ENCODE measurements around the gene LYAR. TPM values are rescaled to one million over a fixed set of nuclear protein-coding genes. Genes with fewer than 3 reads are reported as not detected.

The LYAR gene
- total and polyA plus RNA-seq, 2 of the 4 experiments (the other 2 are of a cell fraction), result 5.4 to 8.2 TPM

DNA sequence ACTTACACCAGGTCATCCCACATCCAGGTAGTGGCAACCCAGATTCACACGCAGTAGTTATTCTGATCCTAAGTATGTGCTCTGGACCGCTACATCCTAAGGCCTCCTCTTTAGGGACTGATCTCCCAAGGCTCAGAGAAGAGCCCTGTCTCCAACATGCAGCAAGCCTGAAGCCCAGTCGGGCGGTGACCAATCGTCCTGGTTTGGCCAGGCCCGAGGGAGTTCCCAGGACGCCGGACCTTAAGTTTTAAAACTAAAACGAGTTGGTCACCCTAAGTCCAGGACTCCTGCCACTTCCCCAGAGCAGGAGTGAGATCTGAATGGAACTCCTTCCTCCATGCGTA is 385 bp downstream of the LYAR start:
- H3K9ac ChIP-seq (ENCODE audit: low read depth, low read length), result peak overlapping the region; percentile 80
- H3K9me3 ChIP-seq (ENCODE audit: control insufficient read depth, insufficient read depth, low read length), result no peaks in the 10 kb centered on the region
- dilution Hi-C loops (cut with HindIII; ENCODE audit: low sequenced_read_pairs, unreplicated experiment) (no loop called here), in situ Hi-C loops (cut with MboI; ENCODE audit: low sequenced_read_pairs) (no loop called here), intact Hi-C loops (cut with micrococcal nuclease) (no loop called here)
- peak overlapping the region; percentile 99 for H2AFZ ChIP-seq (replicated peaks; ENCODE audit: low read length, poor library complexity)
- H4K20me1 ChIP-seq (ENCODE audit: insufficient read depth, low read length), result peaks cover 15% of the 10 kb centered on the region; the same call in 1 of the 2 replicates
- H2AK5ac ChIP-seq (ENCODE audit: low read depth, low read length), result 0 out of 2 replicates have a peak overlapping the region, but pooled peaks have one; percentile 23
- peaks cover 6% of the 10 kb centered on the region for H3K4me1 ChIP-seq (ENCODE audit: control insufficient read depth, insufficient read depth, low read length)
- H2BK120ac ChIP-seq (ENCODE audit: low read depth, low read length), result no peak overlapping the region
- BruUV-seq (replicated peaks), result no TSS peak
- peaks cover 17% of the 10 kb centered on the region; the same call in 1 of the 2 replicates for H3K9me1 ChIP-seq (ENCODE audit: insufficient read depth, low read length)
- H2BK5ac ChIP-seq (ENCODE audit: low read depth, low read length, poor library complexity, severe bottlenecking), result peak overlapping the region; percentile 17
- no peak for DNase-seq
- peak overlapping the region; percentile 77 for H2AK9ac ChIP-seq (replicated peaks; ENCODE audit: low read depth, low read length, poor library complexity)
- H3K18ac ChIP-seq (ENCODE audit: low read depth, low read length), result no peak overlapping the region
- peak overlapping the region; percentile 77 for H4K91ac ChIP-seq (ENCODE audit: insufficient read depth, low read depth, low read length)
- H4K8ac ChIP-seq (ENCODE audit: low read depth in 2 of 2, low read length in 2 of 2), result peak overlapping the region; percentile 52 to 59; a peak in 3 of 4 replicates
- H3K27me3 ChIP-seq (ENCODE audit: control insufficient read depth, insufficient read depth, low read length), result no peaks in the 10 kb centered on the region
- H3K36me3 ChIP-seq (ENCODE audit: control insufficient read depth, insufficient read depth, low read length), result peaks cover 4% of the 10 kb centered on the region; the same call in 1 of the 2 replicates
- peak; percentile 59 for ATAC-seq (ENCODE audit: low read depth)
- H3K27ac ChIP-seq (ENCODE audit: insufficient read depth, low read length), result peak overlapping the region; percentile 54
- ChIA-PET POLR2A (ENCODE audit: unreplicated experiment) (no interaction called here), CTCF (no interaction called here)
- peak overlapping the region; percentile 43 for H3K14ac ChIP-seq (replicated peaks; ENCODE audit: low read depth, low read length)
- H2BK15ac ChIP-seq (ENCODE audit: low read depth, low read length), result no peak overlapping the region
- H4K5ac ChIP-seq (ENCODE audit: low read depth, low read length), result no peak overlapping the region; the same call in 1 of the 2 replicates
- H2BK20ac ChIP-seq (ENCODE audit: low read depth, low read length), result no peak overlapping the region
- peak overlapping the region; percentile 38 for H3K56ac ChIP-seq (ENCODE audit: extremely low read depth, insufficient read depth, low read length)
- peak overlapping the region; percentile 74 for H3K23ac ChIP-seq (ENCODE audit: low read depth, low read length)
- TF ChIP-seq RAD21 (IDR thresholded peaks at IDR 0.05; ENCODE audit: low read length) (no peak), NFE2L2 (IDR thresholded peaks at IDR 0.05; ENCODE audit: low read depth, low read length) (no peak), FOS (IDR thresholded peaks at IDR 0.05; ENCODE audit: low read depth, low read length) (no peak), MXI1 (IDR thresholded peaks at IDR 0.05; ENCODE audit: borderline replicate concordance, low read depth, low read length) (no peak), POLR2A (IDR thresholded peaks at IDR 0.05; ENCODE audit: low read depth, low read length) (no peak), RCOR1 (IDR thresholded peaks at IDR 0.05; ENCODE audit: insufficient replicate concordance, low read length) (no peak), BHLHE40 (IDR thresholded peaks at IDR 0.05; ENCODE audit: low read depth, low read length) (no peak), RFX5 (IDR thresholded peaks at IDR 0.05; ENCODE audit: low read depth, low read length) (no peak), CEBPB (IDR thresholded peaks at IDR 0.05; ENCODE audit: low read depth, low read length) (no peak), MAFK (IDR thresholded peaks at IDR 0.05; ENCODE audit: low read depth, low read length) (no peak)
- TF ChIP-seq, protein P1, sequence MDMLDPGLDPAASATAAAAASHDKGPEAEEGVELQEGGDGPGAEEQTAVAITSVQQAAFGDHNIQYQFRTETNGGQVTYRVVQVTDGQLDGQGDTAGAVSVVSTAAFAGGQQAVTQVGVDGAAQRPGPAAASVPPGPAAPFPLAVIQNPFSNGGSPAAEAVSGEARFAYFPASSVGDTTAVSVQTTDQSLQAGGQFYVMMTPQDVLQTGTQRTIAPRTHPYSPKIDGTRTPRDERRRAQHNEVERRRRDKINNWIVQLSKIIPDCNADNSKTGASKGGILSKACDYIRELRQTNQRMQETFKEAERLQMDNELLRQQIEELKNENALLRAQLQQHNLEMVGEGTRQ (IDR thresholded peaks at IDR 0.05; ENCODE audit: low read depth, low read length), result no peak
- H3K79me1 ChIP-seq (ENCODE audit: low read depth in 1 of 2, low read length in 2 of 2), result peaks cover 57 to 79% of the 10 kb centered on the region in 2 experiments
- peak overlapping the region; percentile 55; the same call in 1 of the 2 replicates for H3K4ac ChIP-seq (ENCODE audit: low read depth, low read length)
- 0% methylated on average over 3 of the region's 10 CpGs; no CpG with 5 or more reads in 1 of the 2 experiments for WGBS, 2 experiments (ENCODE audit: extremely low coverage in 2 of 2, insufficient read length in 1 of 2)
- peak overlapping the region; percentile 93 for H3K4me2 ChIP-seq (ENCODE audit: low read depth, low read length)
- H3K4me3 ChIP-seq (ENCODE audit: insufficient read depth, low read depth, low read length), result peak overlapping the region; percentile 89
